Suprapubic skin (tissue), 4 donors: ENCODE data around the gene USP5. TPM values are rescaled to one million over a fixed set of nuclear protein-coding genes. Genes with fewer than 3 reads are reported as not detected.
A peak's percentile ranks its signal among the peaks of the same experiment; 100 is the strongest.

Source experiments
- DNase-seq, 2 donors: peaks; one replicate each; pipeline ENCODE4 v3.0.0-alpha.2; 2019; ENCODE audit warnings: low spot score in 2 of 2
- H3K27ac ChIP-seq: fragments of 200-600 bp; sonication (generic); one replicate; pipeline ENCODE4 v1.5.1; 2019
- H3K27me3 ChIP-seq: fragments of 200-600 bp; sonication (generic); one replicate; pipeline ENCODE4 v1.5.1; 2019
- H3K36me3 ChIP-seq: fragments of 200-600 bp; sonication (generic); one replicate; pipeline ENCODE4 v1.5.1; 2019
- H3K4me1 ChIP-seq: fragments of 200-600 bp; sonication (generic); one replicate; pipeline ENCODE4 v1.5.1; 2019
- H3K4me3 ChIP-seq: fragments of 200-600 bp; sonication (generic); one replicate; pipeline ENCODE4 v1.5.1; 2019; ENCODE audit warnings: mild to moderate bottlenecking
- H3K9me3 ChIP-seq: fragments of 200-600 bp; sonication (generic); one replicate; pipeline ENCODE4 v1.5.1; 2019
- EP300 ChIP-seq: sonication (generic); formaldehyde crosslinking; IDR thresholded peaks from one replicate; pipeline ENCODE4 v1.6.1; 2017; ENCODE audit warnings: antibody characterized with exemption
- POLR2A ChIP-seq, 2 donors: fragments of 450-650 bp; IDR thresholded peaks; one replicate each; pipeline ENCODE4 v1.6.1; 2017; ENCODE audit warnings: antibody characterized with exemption in 2 of 2, mild to moderate bottlenecking in 2 of 2, moderate library complexity in 2 of 2
- POLR2AphosphoS5 ChIP-seq, 3 donors: sonication (generic); formaldehyde crosslinking; IDR thresholded peaks; one replicate each; pipeline ENCODE4 v1.6.1; 2017; ENCODE audit warnings: antibody characterized with exemption in 3 of 3
- WGBS: methylation state at CpG from one replicate; pipeline ENCODE4 v1.1.5; 2018; 5-methylcytosine and 5-hydroxymethylcytosine counted together
- total RNA-seq, 4 donors: library from RNA; depleted of rRNA; stranded (reverse); fragments of >200 nt; gene quantifications; one replicate each; pipeline ENCODE4 v1.1.0, GENCODE V29; 2016
- TF ChIP-seq, protein P1 (sequence below), 2 donors: fragments of 200-600 bp in 1 of 2; fragments of 450-650 bp in 1 of 2; sonication (generic) in 1 of 2; IDR thresholded peaks; one replicate each; pipeline ENCODE4 v1.5.1; 2016 to 2019; ENCODE audit warnings: antibody characterized with exemption in 2 of 2, mild to moderate bottlenecking in 1 of 2, moderate library complexity in 1 of 2

USP5 gene
- total RNA-seq, 4 donors from 2014 or later: 54.7 to 71.8 (median 68.9) TPM

DNA sequence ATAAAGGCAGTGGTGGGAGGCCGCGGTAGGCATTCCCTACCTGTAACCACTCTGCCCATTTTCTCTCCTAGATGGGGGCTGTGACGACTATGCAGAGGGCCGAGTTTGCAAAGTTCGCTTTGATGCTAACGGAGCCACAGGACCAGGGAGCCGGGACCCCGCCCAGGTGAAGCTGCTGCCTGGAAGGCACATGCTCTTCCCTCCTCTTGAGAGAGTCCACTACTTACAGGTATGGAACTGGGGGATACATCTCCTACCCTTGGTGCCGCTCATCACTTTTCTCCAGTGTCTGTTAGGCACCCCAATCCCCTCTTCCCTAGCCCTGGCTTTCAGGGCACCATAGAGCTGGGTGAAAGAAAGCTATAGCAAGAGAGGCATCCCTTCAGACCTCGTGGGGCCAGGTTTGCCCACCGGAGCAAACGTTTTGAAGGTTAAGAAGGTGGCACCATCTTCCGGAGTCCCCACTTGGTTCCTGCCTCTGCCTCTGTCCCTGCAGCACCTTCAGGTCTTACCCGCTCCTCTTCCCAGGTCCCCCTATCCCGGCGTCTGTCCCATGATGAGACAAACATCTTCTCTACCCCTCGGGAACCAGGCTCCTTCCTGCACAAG, 25.7 kb upstream of the USP5 start:
- H3K9me3 ChIP-seq: no peaks in the 10 kb centered on the region
- peak in 1 of 2 donors; percentile 69 for DNase-seq
- peaks cover 42% of the 10 kb centered on the region for H3K27me3 ChIP-seq
- H3K36me3 ChIP-seq: peaks cover 3% of the 10 kb centered on the region
- WGBS: 76% methylated on average over 17 of the region's 17 CpGs
- TF ChIP-seq, protein P1, sequence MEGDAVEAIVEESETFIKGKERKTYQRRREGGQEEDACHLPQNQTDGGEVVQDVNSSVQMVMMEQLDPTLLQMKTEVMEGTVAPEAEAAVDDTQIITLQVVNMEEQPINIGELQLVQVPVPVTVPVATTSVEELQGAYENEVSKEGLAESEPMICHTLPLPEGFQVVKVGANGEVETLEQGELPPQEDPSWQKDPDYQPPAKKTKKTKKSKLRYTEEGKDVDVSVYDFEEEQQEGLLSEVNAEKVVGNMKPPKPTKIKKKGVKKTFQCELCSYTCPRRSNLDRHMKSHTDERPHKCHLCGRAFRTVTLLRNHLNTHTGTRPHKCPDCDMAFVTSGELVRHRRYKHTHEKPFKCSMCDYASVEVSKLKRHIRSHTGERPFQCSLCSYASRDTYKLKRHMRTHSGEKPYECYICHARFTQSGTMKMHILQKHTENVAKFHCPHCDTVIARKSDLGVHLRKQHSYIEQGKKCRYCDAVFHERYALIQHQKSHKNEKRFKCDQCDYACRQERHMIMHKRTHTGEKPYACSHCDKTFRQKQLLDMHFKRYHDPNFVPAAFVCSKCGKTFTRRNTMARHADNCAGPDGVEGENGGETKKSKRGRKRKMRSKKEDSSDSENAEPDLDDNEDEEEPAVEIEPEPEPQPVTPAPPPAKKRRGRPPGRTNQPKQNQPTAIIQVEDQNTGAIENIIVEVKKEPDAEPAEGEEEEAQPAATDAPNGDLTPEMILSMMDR (IDR thresholded peaks at IDR 0.05): no peak
- TF ChIP-seq POLR2AphosphoS5 (IDR thresholded peaks at IDR 0.05) (no peak), POLR2A (IDR thresholded peaks at IDR 0.05) (no peak), EP300 (no peak)
- H3K4me1 ChIP-seq: peaks cover 50% of the 10 kb centered on the region
- H3K4me3 ChIP-seq: no peak overlapping the region
- H3K27ac ChIP-seq: no peak overlapping the region

DNA sequence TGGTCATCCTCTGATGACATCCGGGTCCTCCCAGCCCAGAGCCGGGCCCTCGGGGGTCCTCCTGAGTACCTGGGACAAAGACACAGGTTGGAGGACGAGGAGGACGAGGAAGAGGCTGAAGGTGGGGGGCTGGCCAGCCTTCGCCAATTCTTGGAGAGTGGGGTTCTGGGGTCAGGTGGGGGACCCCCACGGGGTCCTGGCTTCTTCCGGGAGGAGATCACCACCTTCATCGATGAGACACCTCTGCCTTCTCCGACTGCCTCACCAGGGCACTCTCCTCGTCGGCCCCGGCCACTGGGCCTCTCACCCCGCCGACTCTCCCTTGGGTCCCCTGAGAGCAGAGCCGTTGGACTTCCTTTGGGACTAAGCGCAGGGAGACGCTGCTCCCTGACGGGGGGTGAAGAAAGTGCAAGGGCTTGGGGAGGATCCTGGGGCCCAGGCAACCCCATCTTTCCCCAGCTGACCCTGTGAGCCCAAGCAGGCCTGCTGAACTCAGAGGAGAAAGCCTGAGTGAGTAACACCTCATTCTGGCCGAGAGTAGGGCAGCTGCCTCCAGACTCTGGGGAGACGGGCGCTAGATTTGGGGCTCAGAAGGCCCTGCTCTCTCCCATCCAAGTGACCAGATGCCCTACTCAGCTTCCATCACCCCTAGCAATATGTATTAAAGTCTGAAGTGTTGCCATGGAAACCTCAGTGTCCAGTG, 25.1 kb upstream of the USP5 start:
- peaks cover 3% of the 10 kb centered on the region for H3K36me3 ChIP-seq
- 76% methylated on average over 13 of the region's 22 CpGs for WGBS
- peaks cover 43% of the 10 kb centered on the region for H3K4me1 ChIP-seq
- no peaks in the 10 kb centered on the region for H3K9me3 ChIP-seq
- no peak overlapping the region for H3K27ac ChIP-seq
- peaks cover 37% of the 10 kb centered on the region for H3K27me3 ChIP-seq
- DNase-seq: peak in 1 of 2 donors; percentile 65
- H3K4me3 ChIP-seq: no peak overlapping the region
- no peak for TF ChIP-seq EP300

DNA sequence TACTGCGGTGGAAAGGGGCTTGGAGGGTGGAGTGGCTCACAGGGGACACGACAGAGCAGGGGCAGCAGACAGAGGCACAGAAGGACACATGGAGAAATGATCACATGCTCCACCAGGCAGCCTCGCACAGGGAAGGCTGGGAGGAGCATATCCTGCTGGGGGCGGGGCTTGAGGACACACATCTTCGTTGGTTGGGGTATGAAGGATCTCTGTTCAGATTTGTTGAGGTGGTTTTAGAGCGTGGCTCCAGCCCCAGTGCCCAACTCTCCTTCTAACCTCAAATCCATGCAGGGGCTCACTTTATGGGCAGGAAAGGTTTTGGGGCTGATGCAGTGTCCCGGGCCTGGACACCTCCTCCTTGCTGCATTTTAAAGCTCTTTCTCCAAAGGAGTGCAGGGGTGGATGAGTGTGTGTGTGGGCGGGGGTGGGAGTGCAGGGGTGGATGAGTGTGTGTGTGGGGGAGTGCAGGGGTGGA, 24.5 kb upstream of the USP5 start:
- no peak overlapping the region for H3K27ac ChIP-seq
- peaks cover 32% of the 10 kb centered on the region for H3K27me3 ChIP-seq
- peak; percentile 90 for DNase-seq
- no peak overlapping the region for H3K4me3 ChIP-seq
- WGBS: 4% methylated on average over 4 of the region's 8 CpGs
- H3K4me1 ChIP-seq: peaks cover 40% of the 10 kb centered on the region
- H3K9me3 ChIP-seq: no peaks in the 10 kb centered on the region
- H3K36me3 ChIP-seq: peaks cover 3% of the 10 kb centered on the region
- TF ChIP-seq EP300: no peak
- no peak for TF ChIP-seq POLR2AphosphoS5 (IDR thresholded peaks at IDR 0.05)

DNA sequence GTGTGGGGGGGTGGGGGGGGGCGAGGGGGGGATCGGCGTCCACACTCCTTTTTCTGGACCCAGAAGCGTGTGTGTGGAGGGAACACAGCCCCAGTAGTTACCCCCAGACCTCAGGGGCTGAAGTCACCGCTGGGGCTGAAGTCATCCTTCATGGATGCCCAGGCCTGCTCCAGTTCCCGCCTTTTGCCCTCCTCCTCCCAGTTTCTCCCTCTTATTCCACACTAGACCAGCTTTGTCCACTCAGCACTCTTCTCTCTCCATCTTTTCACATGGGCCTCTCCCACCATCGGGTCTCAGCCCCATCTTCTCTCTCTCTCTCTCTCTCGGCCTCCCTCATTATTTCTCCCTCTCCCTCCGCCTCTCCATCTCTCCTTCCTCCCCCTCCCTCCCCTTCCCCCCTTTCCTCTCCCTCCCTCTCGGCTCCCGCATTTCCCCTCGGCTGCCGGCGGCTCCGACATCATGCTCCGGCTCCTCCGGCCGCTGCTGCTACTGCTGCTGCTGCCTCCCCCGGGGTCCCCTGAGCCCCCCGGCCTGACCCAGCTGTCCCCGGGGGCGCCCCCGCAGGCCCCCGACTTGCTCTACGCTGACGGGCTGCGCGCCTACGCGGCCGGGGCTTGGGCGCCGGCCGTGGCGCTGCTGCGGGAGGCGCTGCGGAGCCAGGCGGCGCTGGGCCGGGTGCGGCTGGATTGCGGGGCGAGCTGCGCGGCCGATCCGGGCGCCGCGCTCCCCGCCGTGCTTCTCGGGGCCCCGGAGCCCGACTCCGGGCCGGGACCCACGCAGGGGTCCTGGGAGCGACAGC, 23.8 kb upstream of the USP5 start, which contains the start of gene P3H3:
TSS of gene P3H3 (plus strand) at position 426 of the 799 bp plus-strand sequence. CDS start at position 460, 34 bp downstream.
- WGBS: 2% methylated on average over 18 of the region's 60 CpGs
- TF ChIP-seq, protein P1 (IDR thresholded peaks at IDR 0.05): no peak
- TF ChIP-seq EP300 (no peak), POLR2A (IDR thresholded peaks at IDR 0.05) (no peak), POLR2AphosphoS5 (IDR thresholded peaks at IDR 0.05) (no peak)
- peak in 1 of 2 donors; percentile 69 for DNase-seq
- peaks cover 5% of the 10 kb centered on the region for H3K36me3 ChIP-seq
- H3K27ac ChIP-seq: peak within 1 kb of the TSS; percentile 57
- H3K4me1 ChIP-seq: peaks cover 40% of the 10 kb centered on the region
- H3K4me3 ChIP-seq: peak within 1 kb of the TSS; percentile 75
- no peaks in the 10 kb centered on the region for H3K9me3 ChIP-seq
- peaks cover 24% of the 10 kb centered on the region for H3K27me3 ChIP-seq

DNA sequence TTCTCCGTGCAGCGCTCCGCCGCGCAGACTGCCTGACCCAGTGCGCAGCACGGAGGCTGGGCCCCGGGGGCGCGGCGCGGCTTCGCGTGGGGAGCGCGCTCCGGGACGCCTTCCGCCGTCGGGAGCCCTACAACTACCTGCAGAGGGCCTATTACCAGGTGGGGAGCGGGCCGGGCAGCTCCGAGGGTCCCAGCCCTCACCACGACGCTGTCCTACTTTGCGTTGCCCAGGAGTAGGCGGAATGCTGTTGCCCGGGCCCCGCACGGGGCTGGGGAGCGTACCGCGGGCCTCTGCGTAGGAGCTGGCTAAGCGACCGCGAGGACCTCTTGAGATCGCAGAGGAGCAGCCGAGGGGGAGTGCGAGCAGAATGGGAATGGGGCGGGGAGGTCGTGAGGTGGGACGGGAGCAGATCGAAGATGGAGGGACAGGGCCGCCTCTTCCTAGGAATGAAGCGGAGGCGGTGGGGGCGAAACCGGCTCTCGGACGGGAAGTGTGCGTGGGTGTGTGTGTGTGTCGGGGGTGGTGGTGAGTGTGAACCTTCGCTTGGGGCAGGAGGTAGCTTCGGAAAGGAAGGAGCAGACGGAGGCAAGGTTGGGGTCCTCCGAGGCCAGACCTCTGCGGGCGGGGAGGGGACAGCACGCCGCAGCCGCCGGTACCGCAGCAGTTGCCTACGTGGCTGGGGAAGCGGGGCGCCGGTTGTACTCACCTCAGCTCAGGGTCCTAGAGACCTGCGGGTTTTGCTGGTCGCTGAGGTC, 23.0 kb upstream of the USP5 start:
- WGBS: 0% methylated on average over 39 of the region's 71 CpGs
- H3K9me3 ChIP-seq: no peaks in the 10 kb centered on the region
- TF ChIP-seq POLR2AphosphoS5 (IDR thresholded peaks at IDR 0.05) (no peak), EP300 (no peak), POLR2A (IDR thresholded peaks at IDR 0.05) (no peak)
- TF ChIP-seq, protein P1 (IDR thresholded peaks at IDR 0.05): no peak
- peaks cover 40% of the 10 kb centered on the region for H3K4me1 ChIP-seq
- H3K27ac ChIP-seq: peak overlapping the region; percentile 57
- H3K27me3 ChIP-seq: peaks cover 17% of the 10 kb centered on the region
- DNase-seq: peak in 1 of 2 donors; percentile 70
- peak overlapping the region; percentile 75 for H3K4me3 ChIP-seq
- peaks cover 10% of the 10 kb centered on the region for H3K36me3 ChIP-seq
